K562 (cell line): ENCODE results near the gene GABRB1. TPM values are rescaled to one million over a fixed set of nuclear protein-coding genes. Genes with fewer than 3 reads are reported as not detected.
A peak's percentile ranks its signal among the peaks of the same experiment; 100 is the strongest.

ENCODE experiments used
- ATAC-seq: fragments of 200-7000 bp; cut with Tn5 transposase; 3 replicates; pipeline ENCODE4 v1.9.1; 2020; ENCODE audit warnings: moderate library complexity
- BruUV-seq: library from RNA; stranded (reverse); fragments of 400-500 nt; replicated peaks from 2 replicates; lab custom pipeline; 2021; lab: Mats Ljungman, UMichigan
- CTCF ChIA-PET: fragments of 300-600 bp; formaldehyde crosslinking; extraction: SDS; loops from one replicate; lab custom pipeline; 2021; ENCODE audit warnings: low intra/inter-chr PET ratio; lab: Yijun Ruan, JAX
- POLR2A ChIA-PET: fragments of 300-600, 350-650 bp; sonication (Branson Sonifier 250); formaldehyde crosslinking; extraction: SDS; loops from one replicate; lab custom pipeline; 2021; ENCODE audit warnings: antibody characterized with exemption, inconsistent platforms; lab: Yijun Ruan, JAX
- DNase-seq, 4 experiments: peaks; one replicate each; pipeline versions ENCODE4 v3.0.0 to v3.0.0-alpha.2; 2011 to 2018; ENCODE audit warnings: low spot score in 3 of 4, mixed read lengths in 3 of 4; ENCODE audit errors: extremely low read depth in 1 of 4
- FAIRE-seq: peaks from 2 replicates; lab custom pipeline; 2011; peaks lifted over from hg19 to GRCh38; lab: Jason Lieb, UNC
- H2AFZ ChIP-seq: 2 replicates; pipeline ENCODE4 v1.6.0; 2011; ENCODE audit warnings: low read depth, low read length, control low read depth, inconsistent platforms
- H3K27ac ChIP-seq: fragments of 200-600 bp; 3 replicates; pipeline ENCODE4 v1.8.0; 2011; ENCODE audit warnings: low read depth, mild to moderate bottlenecking, control low read depth, inconsistent platforms, low read length, moderate library complexity, mixed read lengths; ENCODE audit errors: extremely low read depth
- H3K27me3 ChIP-seq, 2 experiments: fragments of 300-600 bp in 1 of 2; 2 replicates in 1 of 2; 3 replicates in 1 of 2; pipeline versions ENCODE4 v1.6.0 to v1.8.0; 2011; ENCODE audit warnings: inconsistent platforms in 2 of 2, low read length in 2 of 2, mild to moderate bottlenecking in 1 of 2, mixed read lengths in 1 of 2, moderate library complexity in 1 of 2; ENCODE audit not compliant: control insufficient read depth in 2 of 2, insufficient read depth in 2 of 2
- H3K36me3 ChIP-seq: fragments of 300-600 bp; 3 replicates; pipeline ENCODE4 v1.8.0; 2011; ENCODE audit warnings: mild to moderate bottlenecking, low read length, inconsistent platforms; ENCODE audit not compliant: control insufficient read depth, insufficient read depth
- H3K4me1 ChIP-seq, 2 experiments: fragments of 200-600 bp in 1 of 2; replicated peaks in 1 of 2; 2 replicates in 1 of 2; 3 replicates in 1 of 2; pipeline versions ENCODE4 v1.5.1 to v1.8.0; 2011; ENCODE audit warnings: inconsistent platforms in 2 of 2, low read length in 2 of 2, mild to moderate bottlenecking in 1 of 2, mixed read lengths in 1 of 2, moderate library complexity in 1 of 2; ENCODE audit not compliant: control insufficient read depth in 2 of 2, insufficient read depth in 2 of 2
- H3K4me2 ChIP-seq: 2 replicates; pipeline ENCODE4 v1.6.1; 2011; ENCODE audit warnings: low read length, control low read depth, inconsistent platforms, mixed read lengths; ENCODE audit not compliant: insufficient read depth
- H3K4me3 ChIP-seq: fragments of 200-600 bp; sonication (generic), shearing (Covaris generic); 2 replicates; pipeline ENCODE4 v1.5.1; 2016; ENCODE audit warnings: control low read depth, inconsistent platforms
- H3K79me2 ChIP-seq: fragments of 200-600 bp; 3 replicates; pipeline ENCODE4 v1.8.0; 2011; ENCODE audit warnings: low read length, inconsistent platforms; ENCODE audit not compliant: control insufficient read depth, insufficient read depth
- H3K9ac ChIP-seq, 2 experiments: 2 replicates each; pipeline versions ENCODE4 v1.6.0 to v1.6.1; 2011; ENCODE audit warnings: low read depth in 2 of 2, low read length in 2 of 2, control low read depth in 1 of 2, inconsistent platforms in 1 of 2, mild to moderate bottlenecking in 1 of 2, mixed read lengths in 1 of 2; ENCODE audit not compliant: insufficient read depth in 1 of 2
- H3K9me1 ChIP-seq: one replicate; pipeline ENCODE4 v1.6.0; 2011; ENCODE audit warnings: inconsistent platforms, mild to moderate bottlenecking, low read length, moderate library complexity; ENCODE audit not compliant: control insufficient read depth, insufficient read depth
- H3K9me3 ChIP-seq: replicated peaks from 2 replicates; pipeline ENCODE4 v1.5.1; 2011; ENCODE audit warnings: low read depth, low read length, inconsistent platforms; ENCODE audit not compliant: control insufficient read depth, insufficient read depth
- H4K20me1 ChIP-seq: replicated peaks from 2 replicates; pipeline ENCODE4 v1.6.1; 2011; ENCODE audit warnings: low read length, inconsistent platforms, mixed read lengths; ENCODE audit not compliant: control insufficient read depth, insufficient read depth
- E2F4 ChIP-seq: sonication (generic); formaldehyde crosslinking; IDR thresholded peaks from 2 replicates; pipeline ENCODE4 v1.8.0; 2022; ENCODE audit warnings: mild to moderate bottlenecking, low read depth, missing genetic modification reagents
- ZNF24 ChIP-seq: fragments of 450-650 bp; IDR thresholded peaks from 2 replicates; pipeline ENCODE4 v1.6.1; 2016
- whole genome bisulfite sequencing: fragments of 100-300 bp; shearing (Covaris generic); methylation state at CpG from one replicate; pipeline ENCODE4 v1.1.6; 2016; ENCODE audit warnings: low coverage, mixed read lengths; ENCODE audit not compliant: insufficient coverage; ENCODE audit errors: missing lambda C conversion rate; 5-methylcytosine and 5-hydroxymethylcytosine counted together
- in situ Hi-C: fragments of 300-500 bp; cut with MboI; formaldehyde crosslinking; loops from 4 replicates; pipeline ENCODE4 v1.15.0; 2018; ENCODE audit warnings: inconsistent platforms, mixed read lengths
- intact Hi-C: fragments of 100-400 bp; cut with micrococcal nuclease; formaldehyde crosslinking; loops from 2 replicates; pipeline ENCODE4 v1.14.2; 2022
- polyA plus RNA-seq, 8 experiments: library from polyadenylated mRNA; depleted of rRNA in 4 of 8; stranded (reverse) in 5 of 8; unstranded in 3 of 8; fragments of >200 nt; fragmentation: Nextera tagmentation in 2 of 8; fragmentation: Illumina TruSeq in 1 of 8; extraction: Ambion mirVana in 2 of 8; extraction: Trizol in 1 of 8; gene quantifications; 2 replicates each; pipeline versions ENCODE4 v1.2.1 to v1.2.3, GENCODE V29; 2011 to 2014; ENCODE audit warnings: inconsistent platforms in 1 of 8, missing spikeins in 1 of 8
- total RNA-seq, 7 experiments: library from RNA; depleted of rRNA in 6 of 7; stranded (reverse); fragments of >200 nt in 6 of 7; fragmentation: Illumina TruSeq in 2 of 7; extraction: Trizol in 2 of 7; gene quantifications; 2 replicates each; pipeline versions ENCODE4 v1.2.1 to v1.2.3, GENCODE V29; 2011 to 2021; ENCODE audit warnings: low replicate concordance in 1 of 7

GABRB1 gene
- total and polyA plus RNA-seq, 9 of the 15 experiments (the other 6 are each of a cell fraction or from before 2014, with no cell fraction given), result not detected

- FAIRE-seq (no peak), ATAC-seq (peak; percentile 65), DNase-seq (no peak)
- Histone ChIP-seq H4K20me1 (no peaks in the 10 kb centered on the region), H3K36me3 (peaks cover 2% of the 10 kb centered on the region; the same call in 1 of the 3 replicates), H3K4me1 (peaks cover 2 to 5% of the 10 kb centered on the region in 2 experiments; a peak in 3 of 5 replicates), H3K79me2 (no peaks in the 10 kb centered on the region), H3K4me3 (peak overlapping the region; percentile 61), H2AFZ (peak overlapping the region; percentile 93), H3K4me2 (peak overlapping the region; percentile 90), H3K9me1 (no peaks in the 10 kb centered on the region), H3K9ac (peak overlapping the region; percentile 63 to 79), H3K9me3 (no peaks in the 10 kb centered on the region), H3K27ac (peak overlapping the region; percentile 27; the same call in 2 of the 3 replicates), H3K27me3 (no peaks in the 10 kb centered on the region)
- in situ Hi-C loops (no loop called here), intact Hi-C loops (no loop called here)
- ChIA-PET POLR2A (interaction anchor here (0.6 to 1.5 kb wide), 3 partner anchors 9 to 477 kb away, joined by 3 to 5 read pairs (median 4); no protein-coding TSS in a partner anchor), CTCF (no interaction called here)
- 10% methylated on average over 6 of the region's 6 CpGs for WGBS
- 0 out of 2 replicates have a peak, but pooled peaks have one; percentile 48 for TF ChIP-seq ZNF24
- no peak for TF ChIP-seq E2F4 (CRISPR knock-in tag)
- no TSS peak for BruUV-seq
These were observed 431.4 kb downstream of the GABRB1 start for GRCh38 chr4:47462799-47463234.
